Spleen (tissue), 11 donors: ENCODE results near the gene SLC11A2. TPM values are rescaled to one million over a fixed set of nuclear protein-coding genes. Genes with fewer than 3 reads are reported as not detected.

Experiments
- DNase-seq: peaks from one replicate; pipeline ENCODE4 v3.0.0-alpha.2; 2020
- H3K27ac ChIP-seq, 8 donors: fragments of 200-600 bp; sonication (generic) in 7 of 8; 1 replicate in 4 of 8; 2 replicates in 4 of 8; pipeline versions ENCODE4 v1.5.0 to v1.8.0; 2016 to 2021; ENCODE audit warnings: inconsistent platforms in 4 of 8, mild to moderate bottlenecking in 4 of 8, moderate library complexity in 1 of 8
- H3K27me3 ChIP-seq, 7 donors: fragments of 200-600 bp; sonication (generic) in 6 of 7; replicated peaks in 1 of 7; 1 replicate in 4 of 7; 2 replicates in 3 of 7; pipeline versions ENCODE4 v1.5.0 to v1.8.0; 2016 to 2021; ENCODE audit warnings: inconsistent platforms in 3 of 7, mild to moderate bottlenecking in 1 of 7
- H3K36me3 ChIP-seq, 6 donors: fragments of 200-600 bp; sonication (generic) in 5 of 6; 1 replicate in 4 of 6; 2 replicates in 2 of 6; pipeline versions ENCODE4 v1.5.0 to v1.8.0; 2016 to 2021; ENCODE audit warnings: inconsistent platforms in 2 of 6
- H3K4me1 ChIP-seq, 6 donors: fragments of 200-600 bp; sonication (generic) in 5 of 6; 1 replicate in 3 of 6; 2 replicates in 3 of 6; pipeline versions ENCODE4 v1.5.0 to v1.8.0; 2016 to 2021; ENCODE audit warnings: inconsistent platforms in 3 of 6
- H3K4me3 ChIP-seq, 8 donors: fragments of 200-600 bp; sonication (generic) in 7 of 8; 1 replicate in 4 of 8; 2 replicates in 4 of 8; pipeline versions ENCODE4 v1.5.0 to v1.8.0; 2016 to 2021; ENCODE audit warnings: inconsistent platforms in 4 of 8, mild to moderate bottlenecking in 4 of 8, moderate library complexity in 2 of 8
- H3K9me3 ChIP-seq, 8 donors: fragments of 200-600 bp; sonication (generic) in 7 of 8; 1 replicate in 4 of 8; 2 replicates in 4 of 8; pipeline versions ENCODE4 v1.5.0 to v1.8.0; 2016 to 2021; ENCODE audit warnings: inconsistent platforms in 4 of 8
- POLR2A ChIP-seq, 3 donors: fragments of 450-650 bp; IDR thresholded peaks; one replicate each; pipeline ENCODE4 v1.5.1; 2017; ENCODE audit warnings: antibody characterized with exemption in 3 of 3, mild to moderate bottlenecking in 1 of 3
- POLR2AphosphoS5 ChIP-seq, 3 donors: sonication (generic); formaldehyde crosslinking; IDR thresholded peaks; one replicate each; pipeline ENCODE4 v1.5.1; 2017; ENCODE audit warnings: antibody characterized with exemption in 3 of 3
- WGBS, 5 donors: extraction: QIAGEN DNeasy Blood & Tissue Kit in 3 of 5; methylation state at CpG; one replicate each; pipeline versions ENCODE4 v1.1.5 to v1.1.7; 2013 to 2018; 5-methylcytosine and 5-hydroxymethylcytosine counted together
- intact Hi-C: fragments of 100-400 bp; cut with DNase I; formaldehyde crosslinking; loops from one replicate; pipeline ENCODE4 v1.15.0; 2023; ENCODE audit warnings: low total_unique reads
- polyA plus RNA-seq, 3 donors: library from polyadenylated mRNA; stranded (reverse); fragments of 200-250 nt; gene quantifications; one replicate each; pipeline ENCODE4 v1.2.1, GENCODE V29; 2013
- total RNA-seq, 7 donors: library from RNA; depleted of rRNA in 3 of 7; stranded (reverse); fragments of >200 nt in 3 of 7; fragmentation: NEBNext Ultra II Directional in 4 of 7; extraction: Animal tissue kit (Norgen Biotek cat#: 25700) in 4 of 7; gene quantifications; one replicate each; pipeline versions ENCODE4 v1.1.0 to v1.2.1, GENCODE V29; 2016 to 2021
- TF ChIP-seq, protein P1 (sequence below), 11 experiments: fragments of 200-600 bp in 7 of 11; fragments of 450-650 bp in 4 of 11; sonication (generic) in 4 of 11; IDR thresholded peaks in 8 of 11; conservative IDR thresholded peaks in 3 of 11; 1 replicate in 7 of 11; 2 replicates in 4 of 11; pipeline versions ENCODE4 v1.4.0 to v1.8.0; 2016 to 2021; ENCODE audit warnings: antibody characterized with exemption in 11 of 11, inconsistent platforms in 4 of 11, mild to moderate bottlenecking in 1 of 11
- donor health status: healthy with polysubstance abuse.
- donor health status: DM: no; HTN: no; CAD: no; lungs with moderate emphysema.
- donor health status: DM: no; HTN: no; CAD: no.
- donor health status: Bipolar disorder and iron deficiency.
- donor health status: healthy.
- donor health status: DM: no; HTN: no; CAD: no.
- donor health status: DM: yes; HTN: yes; CAD: no.

Gene SLC11A2
- total and polyA plus RNA-seq, 10 donors, result 7.7 to 54.4 (median 40.7) TPM

DNA sequence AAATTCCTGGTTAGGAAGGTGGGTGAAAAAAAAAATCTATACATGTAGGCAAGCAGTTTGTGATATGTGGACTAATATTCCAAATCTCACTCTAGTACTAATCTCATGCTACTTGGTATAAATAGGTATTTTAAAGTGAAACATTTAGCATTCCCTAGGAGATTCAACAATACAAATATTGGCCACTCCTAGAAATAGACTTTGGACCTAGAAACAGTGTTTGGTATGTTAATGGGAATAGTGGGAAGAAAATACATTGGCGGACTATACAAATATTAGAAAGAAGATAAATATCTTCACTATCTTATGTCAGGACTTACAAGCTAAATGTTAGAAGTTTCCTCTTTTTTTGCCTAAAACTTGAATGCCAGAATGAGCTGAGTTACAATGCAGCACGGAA is 45.6 kb downstream of the SLC11A2 start:
- WGBS, 5 donors, result 93 to 100% (median 96%) methylated on average over 2 of the region's 2 CpGs
- intact Hi-C loops, result loop anchor here (10.0 kb wide), 1 partner anchor 56 kb away; a partner anchor contains a TSS

DNA sequence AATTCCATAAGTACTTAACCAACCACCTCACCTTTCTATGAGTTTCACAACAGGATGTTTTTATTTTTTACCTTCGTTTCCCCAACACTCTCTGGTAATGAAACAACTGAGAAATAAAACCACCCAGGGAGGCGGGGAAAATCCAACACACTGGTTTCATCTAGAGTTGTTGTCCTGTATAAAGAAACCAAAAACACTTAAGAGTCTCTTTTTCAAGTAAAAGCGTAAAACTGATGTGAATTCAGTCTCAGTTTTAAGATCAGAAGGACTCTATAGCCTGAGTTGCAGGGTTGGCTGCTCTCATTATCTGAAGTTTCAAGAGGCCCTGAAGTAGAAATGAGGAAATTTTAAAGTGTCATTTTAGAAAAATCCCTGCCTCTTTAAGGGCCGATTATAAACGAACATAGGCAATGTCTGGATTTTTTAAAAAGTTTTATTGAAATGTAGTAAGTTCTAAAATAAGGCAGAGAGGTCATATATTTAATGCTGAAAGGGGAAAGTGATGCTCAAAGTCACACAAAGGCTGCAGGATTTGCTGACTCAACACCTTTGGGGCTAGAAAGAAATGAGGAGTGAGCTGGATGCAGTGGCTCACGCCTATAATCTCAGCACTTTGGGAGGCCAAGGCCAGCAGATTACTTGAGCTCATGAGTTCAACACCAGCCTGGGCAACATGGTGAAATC is 46.7 kb downstream of the SLC11A2 start:
- DNase-seq, result no peak
- no peak overlapping the region for H3K4me3 ChIP-seq
- no peaks in the 10 kb centered on the region for H3K9me3 ChIP-seq
- peaks cover 0 to 32% (median 10%) of the 10 kb centered on the region in 6 donors for H3K36me3 ChIP-seq
- no peak for TF ChIP-seq POLR2A (IDR thresholded peaks at IDR 0.05)
- TF ChIP-seq POLR2AphosphoS5 (IDR thresholded peaks at IDR 0.05), result no peak
- TF ChIP-seq, protein P1, sequence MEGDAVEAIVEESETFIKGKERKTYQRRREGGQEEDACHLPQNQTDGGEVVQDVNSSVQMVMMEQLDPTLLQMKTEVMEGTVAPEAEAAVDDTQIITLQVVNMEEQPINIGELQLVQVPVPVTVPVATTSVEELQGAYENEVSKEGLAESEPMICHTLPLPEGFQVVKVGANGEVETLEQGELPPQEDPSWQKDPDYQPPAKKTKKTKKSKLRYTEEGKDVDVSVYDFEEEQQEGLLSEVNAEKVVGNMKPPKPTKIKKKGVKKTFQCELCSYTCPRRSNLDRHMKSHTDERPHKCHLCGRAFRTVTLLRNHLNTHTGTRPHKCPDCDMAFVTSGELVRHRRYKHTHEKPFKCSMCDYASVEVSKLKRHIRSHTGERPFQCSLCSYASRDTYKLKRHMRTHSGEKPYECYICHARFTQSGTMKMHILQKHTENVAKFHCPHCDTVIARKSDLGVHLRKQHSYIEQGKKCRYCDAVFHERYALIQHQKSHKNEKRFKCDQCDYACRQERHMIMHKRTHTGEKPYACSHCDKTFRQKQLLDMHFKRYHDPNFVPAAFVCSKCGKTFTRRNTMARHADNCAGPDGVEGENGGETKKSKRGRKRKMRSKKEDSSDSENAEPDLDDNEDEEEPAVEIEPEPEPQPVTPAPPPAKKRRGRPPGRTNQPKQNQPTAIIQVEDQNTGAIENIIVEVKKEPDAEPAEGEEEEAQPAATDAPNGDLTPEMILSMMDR (IDR thresholded peaks at IDR 0.05 in 8 of 11, conservative IDR thresholded peaks at IDR 0.05 in 3 of 11), result no peak
- 62 to 80% (median 71%) methylated on average over 6 of the region's 6 CpGs for WGBS, 5 donors
- intact Hi-C loops, result loop anchor here (10.0 kb wide), 1 partner anchor 55 kb away; a partner anchor contains a TSS
- no peak overlapping the region for H3K27ac ChIP-seq
- H3K27me3 ChIP-seq, result no peaks in the 10 kb centered on the region
- H3K4me1 ChIP-seq, result no peaks in the 10 kb centered on the region

More for the DNA sequence above, 45.6 kb downstream of the SLC11A2 start:
- no peaks in the 10 kb centered on the region for H3K27me3 ChIP-seq
- H3K4me1 ChIP-seq, result peaks cover 0 to 7% (median 3%) of the 10 kb centered on the region in 6 donors
- DNase-seq, result no peak
- no peak for TF ChIP-seq POLR2A (IDR thresholded peaks at IDR 0.05)
- TF ChIP-seq, protein P1 (IDR thresholded peaks at IDR 0.05 in 8 of 11, conservative IDR thresholded peaks at IDR 0.05 in 3 of 11), result no peak
- no peak for TF ChIP-seq POLR2AphosphoS5 (IDR thresholded peaks at IDR 0.05)
- no peak overlapping the region for H3K27ac ChIP-seq
- H3K36me3 ChIP-seq, result peaks cover 0 to 32% (median 10%) of the 10 kb centered on the region in 6 donors
- no peak overlapping the region for H3K4me3 ChIP-seq
- H3K9me3 ChIP-seq, result no peaks in the 10 kb centered on the region

DNA sequence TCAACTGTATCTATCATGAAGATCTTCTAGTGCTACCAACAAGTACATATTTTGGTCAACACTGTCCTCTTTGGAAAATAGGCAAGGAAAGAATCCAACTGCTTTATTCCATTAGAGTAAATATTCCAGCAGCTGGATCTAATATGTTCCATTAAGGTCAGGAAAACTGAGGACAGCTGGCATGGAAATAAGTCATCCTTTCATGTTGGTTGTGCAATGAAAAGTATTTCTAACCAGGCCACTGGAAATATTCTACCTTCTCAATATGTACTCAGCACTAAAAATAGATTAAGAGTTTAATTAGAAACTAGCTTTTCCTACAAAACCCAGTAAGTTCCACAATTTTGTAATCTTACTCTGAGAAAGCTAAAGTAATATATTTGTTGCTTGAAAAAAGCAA is 54.2 kb downstream of the SLC11A2 start:
- H3K27me3 ChIP-seq, result no peaks in the 10 kb centered on the region
- H3K9me3 ChIP-seq, result peaks cover 0 to 8% (median 0%) of the 10 kb centered on the region in 8 donors
- no peak overlapping the region for H3K27ac ChIP-seq
- no peak overlapping the region for H3K4me3 ChIP-seq
- intact Hi-C loops, result no loop called here
- H3K4me1 ChIP-seq, result no peaks in the 10 kb centered on the region
- TF ChIP-seq POLR2AphosphoS5 (IDR thresholded peaks at IDR 0.05) (no peak), POLR2A (IDR thresholded peaks at IDR 0.05) (no peak)
- TF ChIP-seq, protein P1 (IDR thresholded peaks at IDR 0.05 in 8 of 11, conservative IDR thresholded peaks at IDR 0.05 in 3 of 11), result no peak
- no peak for DNase-seq
- H3K36me3 ChIP-seq, result peaks cover 0 to 55% (median 7%) of the 10 kb centered on the region in 6 donors

DNA sequence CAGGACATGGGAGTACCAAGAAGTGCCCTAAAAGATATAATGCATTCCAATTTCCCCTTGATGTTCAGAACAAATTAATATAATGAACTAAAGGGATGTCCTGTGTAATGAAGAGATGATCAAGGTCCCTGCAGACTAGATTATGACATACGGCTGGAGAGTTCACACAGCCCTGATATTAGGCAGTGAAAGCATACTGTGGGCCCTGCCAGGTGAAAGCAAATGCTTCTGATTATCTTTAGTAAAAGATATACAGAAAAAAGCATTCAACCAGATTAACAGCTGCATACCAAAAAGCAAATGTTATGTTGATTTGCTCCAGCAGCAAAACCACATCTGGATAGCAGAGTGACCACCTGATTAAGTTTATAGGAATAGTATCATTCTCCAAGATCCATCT is 61.8 kb downstream of the SLC11A2 start:
- H3K4me1 ChIP-seq, result peaks cover 0 to 6% (median 2%) of the 10 kb centered on the region in 6 donors
- no peak overlapping the region for H3K27ac ChIP-seq
- peaks cover 0 to 24% (median 0%) of the 10 kb centered on the region in 6 donors for H3K36me3 ChIP-seq
- H3K4me3 ChIP-seq, result no peak overlapping the region
- intact Hi-C loops, result no loop called here
- 0 to 92% (median 79%) methylated on average over 1 of the region's 1 CpG for WGBS, 5 donors
- no peak for DNase-seq
- H3K9me3 ChIP-seq, result no peaks in the 10 kb centered on the region
- TF ChIP-seq POLR2A (IDR thresholded peaks at IDR 0.05), result no peak
- TF ChIP-seq POLR2AphosphoS5 (IDR thresholded peaks at IDR 0.05), result no peak
- TF ChIP-seq, protein P1 (IDR thresholded peaks at IDR 0.05 in 8 of 11, conservative IDR thresholded peaks at IDR 0.05 in 3 of 11), result no peak
- no peaks in the 10 kb centered on the region for H3K27me3 ChIP-seq
